GM20000 (cell line): ENCODE measurements around the gene IQSEC3.

ENCODE experiments used
- DNase-seq: peaks from one replicate; pipeline ENCODE4 v3.0.0; 2012; ENCODE audit warnings: low spot score
- TF ChIP-seq, protein P1 (sequence below): IDR thresholded peaks from 2 replicates; pipeline ENCODE4 v1.5.1; 2012; ENCODE audit warnings: mild to moderate bottlenecking, control low read depth; ENCODE audit errors: extremely low read depth, missing control alignments

The IQSEC3 gene

DNA sequence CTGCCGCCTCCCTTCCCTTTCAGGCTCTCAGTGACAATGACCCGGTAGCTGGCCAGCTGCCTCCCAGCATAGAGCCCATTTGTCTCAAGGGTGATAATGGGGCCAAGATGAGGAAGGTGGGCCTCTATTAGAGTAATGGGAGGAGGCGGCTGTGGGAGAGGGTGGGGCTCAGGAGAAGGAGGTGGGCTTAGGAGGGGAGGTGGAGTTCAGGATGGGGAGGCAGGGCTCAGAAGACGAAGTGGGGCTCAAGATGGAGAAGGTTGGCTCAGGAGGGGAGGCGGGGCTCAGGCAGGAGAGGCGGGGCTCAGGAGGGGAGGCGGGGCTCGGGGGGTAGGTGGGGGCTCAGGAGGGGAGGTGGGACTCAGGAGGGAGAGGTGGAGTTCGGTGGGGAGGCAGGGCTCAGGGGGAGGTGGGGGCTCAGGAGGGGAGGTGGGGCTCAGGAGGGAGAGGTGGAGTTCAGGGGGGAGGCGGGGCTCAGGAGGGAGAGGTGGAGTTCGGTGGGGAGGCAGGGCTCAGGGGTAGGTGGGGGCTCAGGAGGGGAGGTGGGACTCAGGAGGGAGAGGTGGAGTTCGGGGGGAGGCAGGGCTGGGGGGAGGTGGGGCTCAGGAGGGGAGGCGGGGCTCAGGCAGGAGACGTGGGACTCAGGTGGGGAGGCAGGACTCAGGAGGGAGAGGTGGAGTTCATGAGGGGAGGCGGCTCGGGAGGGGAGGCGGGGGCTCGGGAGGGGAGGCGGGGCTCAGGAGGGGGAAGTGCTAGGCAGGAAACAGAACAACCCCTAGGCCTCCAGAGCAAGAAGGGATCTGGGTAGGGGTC lies 36.8 kb downstream of the IQSEC3 start:
- no peak for DNase-seq
- TF ChIP-seq, protein P1, sequence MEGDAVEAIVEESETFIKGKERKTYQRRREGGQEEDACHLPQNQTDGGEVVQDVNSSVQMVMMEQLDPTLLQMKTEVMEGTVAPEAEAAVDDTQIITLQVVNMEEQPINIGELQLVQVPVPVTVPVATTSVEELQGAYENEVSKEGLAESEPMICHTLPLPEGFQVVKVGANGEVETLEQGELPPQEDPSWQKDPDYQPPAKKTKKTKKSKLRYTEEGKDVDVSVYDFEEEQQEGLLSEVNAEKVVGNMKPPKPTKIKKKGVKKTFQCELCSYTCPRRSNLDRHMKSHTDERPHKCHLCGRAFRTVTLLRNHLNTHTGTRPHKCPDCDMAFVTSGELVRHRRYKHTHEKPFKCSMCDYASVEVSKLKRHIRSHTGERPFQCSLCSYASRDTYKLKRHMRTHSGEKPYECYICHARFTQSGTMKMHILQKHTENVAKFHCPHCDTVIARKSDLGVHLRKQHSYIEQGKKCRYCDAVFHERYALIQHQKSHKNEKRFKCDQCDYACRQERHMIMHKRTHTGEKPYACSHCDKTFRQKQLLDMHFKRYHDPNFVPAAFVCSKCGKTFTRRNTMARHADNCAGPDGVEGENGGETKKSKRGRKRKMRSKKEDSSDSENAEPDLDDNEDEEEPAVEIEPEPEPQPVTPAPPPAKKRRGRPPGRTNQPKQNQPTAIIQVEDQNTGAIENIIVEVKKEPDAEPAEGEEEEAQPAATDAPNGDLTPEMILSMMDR: no peak

- TF ChIP-seq, protein P1: no peak
- DNase-seq: no peak
These were observed 38.0 kb downstream of the IQSEC3 start for GRCh38 chr12:104551-105081.

GRCh38 chr12:105696-106095 lies 39.1 kb downstream of the IQSEC3 start:
- TF ChIP-seq, protein P1: no peak
- no peak for DNase-seq

GRCh38 chr12:106118-106591 lies 39.6 kb downstream of the IQSEC3 start:
- DNase-seq: peak; percentile 86
- TF ChIP-seq, protein P1: no peak

DNA sequence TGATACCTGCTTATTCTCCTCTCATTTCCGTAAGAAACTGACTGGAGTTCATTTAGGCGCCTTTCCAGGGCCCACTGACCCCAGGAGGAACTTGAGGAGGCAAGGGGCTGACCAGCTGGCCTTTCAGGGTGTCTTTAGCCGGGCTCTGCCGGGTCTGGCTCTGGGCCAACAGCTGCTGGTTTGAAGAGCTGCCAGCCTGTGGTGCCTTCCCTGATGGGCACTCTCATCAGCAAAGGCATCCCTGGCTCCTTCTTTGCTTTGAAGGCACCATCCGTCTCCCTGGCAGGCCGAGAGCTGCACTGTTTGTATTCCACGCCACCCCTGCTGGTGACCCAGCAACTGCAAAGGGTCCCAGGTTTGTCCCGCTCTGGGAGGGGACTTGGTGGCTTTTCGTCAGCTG lies 42.0 kb downstream of the IQSEC3 start:
- DNase-seq: no peak
- TF ChIP-seq, protein P1: no peak

DNA sequence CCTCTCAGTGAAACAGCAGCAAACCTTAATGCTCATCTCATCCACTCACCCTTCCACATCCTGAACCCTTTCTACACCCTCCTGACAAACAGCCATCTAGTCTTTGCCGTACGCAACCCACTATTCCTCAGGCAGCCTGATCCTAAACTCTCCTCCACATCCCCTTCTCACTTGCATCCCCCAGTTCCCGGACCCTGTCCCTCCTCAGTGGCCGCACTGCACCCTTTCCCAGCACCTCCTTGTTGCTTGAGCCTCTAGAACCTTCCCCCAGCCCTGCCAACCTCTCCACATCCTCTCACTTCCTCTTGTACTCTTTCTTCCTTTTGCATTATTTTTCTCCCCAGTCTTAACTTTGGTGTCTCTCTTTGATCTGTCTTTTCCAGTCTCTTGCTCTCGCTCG lies 42.9 kb downstream of the IQSEC3 start:
- TF ChIP-seq, protein P1: no peak
- no peak for DNase-seq

DNA sequence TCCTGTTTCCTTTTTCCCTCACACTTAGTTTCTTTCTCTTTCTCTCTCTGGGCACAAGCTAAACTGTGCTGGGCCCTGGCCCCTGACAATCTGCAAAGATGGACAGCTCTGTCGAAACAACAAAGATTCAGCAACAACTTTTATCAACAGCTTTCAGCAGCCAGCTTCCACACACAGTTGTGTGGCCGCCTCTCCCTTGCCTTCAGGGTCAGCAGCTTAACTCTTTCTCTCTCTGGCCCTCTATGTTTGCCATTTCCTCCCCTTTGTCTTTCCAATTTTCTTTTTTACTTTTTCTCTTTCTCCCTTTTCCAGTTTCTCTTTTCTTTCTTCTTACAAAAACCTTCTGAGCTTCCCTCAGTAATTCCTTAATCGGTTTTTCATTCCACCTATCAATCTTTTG lies 43.3 kb downstream of the IQSEC3 start:
- TF ChIP-seq, protein P1: no peak
- DNase-seq: no peak
